HG03520 (cell line): ENCODE measurements around the gene ANXA3.
A peak's percentile ranks its signal among the peaks of the same experiment; 100 is the strongest.

Source experiments
- ATAC-seq: cut with Tn5 transposase; IDR thresholded peaks from one replicate; pipeline ENCODE4 v1.9.1; 2021; ENCODE audit warnings: mild to moderate bottlenecking, moderate library complexity; ENCODE audit not compliant: unreplicated experiment

The ANXA3 gene

DNA sequence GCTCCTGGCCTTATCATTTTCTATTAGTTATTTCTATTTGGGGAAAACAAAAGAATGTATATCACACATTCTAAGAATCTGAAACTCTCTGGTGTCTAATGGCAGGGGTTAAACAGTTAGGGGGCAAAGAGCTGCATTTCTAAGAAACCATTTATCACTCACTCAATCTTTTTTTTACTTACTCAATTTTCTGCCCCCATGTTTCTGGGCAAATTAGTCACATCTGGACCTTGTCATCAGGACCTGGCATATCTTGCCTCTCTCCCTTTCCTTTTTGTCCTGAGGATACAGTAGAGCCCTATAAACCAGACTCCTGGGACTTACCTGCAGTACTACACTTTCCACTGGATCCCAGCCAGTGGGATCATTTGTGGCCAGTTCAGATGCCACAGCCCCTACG, 89.1 kb downstream of the ANXA3 start:
- ATAC-seq: no peak

DNA sequence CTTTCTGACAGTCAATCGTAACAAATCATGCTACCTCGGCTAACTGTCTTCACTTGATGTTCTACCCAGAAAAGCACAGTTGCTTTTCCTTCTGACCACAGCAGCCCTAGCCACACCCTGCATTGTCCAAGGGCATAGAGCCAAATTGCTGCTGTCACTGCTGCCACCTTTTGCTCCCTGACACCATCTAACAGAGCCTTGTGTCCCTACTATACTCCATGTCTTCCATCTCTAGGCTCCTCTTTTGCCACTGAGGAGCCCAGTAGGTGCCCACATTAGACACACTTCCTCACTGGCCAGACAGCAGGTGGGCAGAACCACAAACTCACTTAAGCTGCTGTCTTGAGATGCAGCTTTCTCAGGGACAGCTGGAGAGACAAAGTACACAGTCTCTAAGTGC, 91.4 kb downstream of the ANXA3 start:
- no peak for ATAC-seq

DNA sequence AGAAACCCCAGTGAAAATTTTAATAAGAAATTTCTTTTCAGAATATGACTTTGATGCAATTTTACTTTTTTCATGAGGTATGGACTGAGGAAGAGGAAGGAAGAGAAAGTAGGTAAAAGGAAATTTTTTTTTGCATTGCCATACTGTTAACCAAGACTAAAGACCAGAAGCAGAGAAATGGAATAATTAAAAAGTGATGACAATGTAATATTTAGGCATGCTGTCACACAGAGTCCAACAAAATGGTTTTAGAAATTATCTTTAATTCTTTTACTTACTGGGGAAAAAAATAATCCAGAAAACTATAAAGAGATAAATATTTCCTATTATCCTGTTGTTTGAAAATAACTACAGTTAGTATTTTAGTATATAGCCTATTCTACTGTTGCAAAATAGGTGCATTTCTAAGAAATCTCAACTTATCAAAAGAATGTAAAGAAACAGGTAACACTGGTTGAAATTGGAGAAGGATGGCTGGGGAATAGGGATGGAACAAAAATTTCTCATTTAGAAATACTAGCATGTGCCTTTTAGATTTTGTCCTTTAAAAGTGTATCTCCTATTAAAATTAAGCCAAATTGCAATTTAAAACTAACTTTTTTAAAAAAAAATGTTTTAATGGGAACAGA, 92.6 kb downstream of the ANXA3 start:
- no peak for ATAC-seq

DNA sequence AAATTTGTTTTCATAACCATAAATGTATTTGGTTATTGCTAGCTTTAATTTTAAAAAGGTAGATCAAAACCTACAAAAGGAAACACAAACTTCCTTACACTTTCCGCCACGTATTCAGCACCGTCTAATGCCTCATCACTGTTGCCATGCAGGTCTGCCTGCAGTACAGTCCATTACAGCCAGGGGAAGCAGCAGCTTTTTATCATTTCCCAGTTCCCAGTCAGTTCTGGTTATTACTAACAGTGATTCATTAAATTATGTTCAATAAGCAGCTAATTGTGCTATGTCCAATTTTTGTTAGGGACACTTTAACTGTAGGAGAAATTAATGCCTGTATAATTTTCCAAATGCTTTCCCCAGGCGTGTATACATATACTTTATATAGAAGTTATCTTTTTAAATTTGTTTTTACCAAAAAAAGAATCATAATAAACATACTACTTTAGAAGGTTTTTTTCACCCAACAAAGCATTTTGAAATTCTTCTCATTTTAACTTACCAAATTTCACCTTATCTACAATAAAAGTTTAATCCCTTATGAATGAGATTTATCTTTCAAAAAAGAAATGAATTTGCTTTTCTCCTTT, 93.3 kb downstream of the ANXA3 start:
- ATAC-seq: peak; percentile 94

GRCh38 chr4:78645853-78646757, 94.5 kb downstream of the ANXA3 start:
- peak; percentile 34 for ATAC-seq

- ATAC-seq: no peak
Observed at GRCh38 chr4:78647272-78647671, 95.7 kb downstream of the ANXA3 start.

GRCh38 chr4:78648640-78649363, 97.2 kb downstream of the ANXA3 start:
- ATAC-seq: no peak

GRCh38 chr4:78650106-78651024, 98.8 kb downstream of the ANXA3 start:
- no peak for ATAC-seq

DNA sequence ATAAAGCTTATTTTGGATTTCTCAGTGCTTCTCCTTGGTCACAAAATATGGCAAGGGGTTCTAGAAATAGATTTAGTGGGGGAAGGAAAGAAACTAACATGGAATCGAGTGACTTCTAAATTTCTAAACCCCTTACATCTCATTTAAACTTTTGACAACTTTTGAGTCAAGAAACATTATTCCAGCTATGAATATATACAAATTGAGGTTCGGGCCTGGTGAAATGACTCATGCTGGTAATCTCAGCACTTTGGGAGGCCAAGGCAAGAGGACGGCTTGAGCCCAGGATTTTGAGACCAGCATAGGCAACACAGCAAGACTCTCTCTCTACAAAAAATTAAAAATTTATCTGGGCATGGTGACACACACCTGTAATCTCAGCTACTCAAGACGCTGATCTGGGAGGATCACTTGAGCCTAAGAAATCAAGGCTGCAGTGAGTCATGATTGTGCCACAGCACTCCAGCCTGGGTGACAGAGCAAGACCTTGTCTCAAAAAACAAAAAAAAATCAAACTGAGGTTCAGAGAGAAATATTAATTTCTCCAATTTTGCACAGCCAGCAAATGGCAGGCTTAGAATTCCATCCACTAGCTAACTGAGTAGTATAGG, 99.8 kb downstream of the ANXA3 start:
- no peak for ATAC-seq

GRCh38 chr4:78652282-78652876, 100.8 kb downstream of the ANXA3 start:
- ATAC-seq: no peak

DNA sequence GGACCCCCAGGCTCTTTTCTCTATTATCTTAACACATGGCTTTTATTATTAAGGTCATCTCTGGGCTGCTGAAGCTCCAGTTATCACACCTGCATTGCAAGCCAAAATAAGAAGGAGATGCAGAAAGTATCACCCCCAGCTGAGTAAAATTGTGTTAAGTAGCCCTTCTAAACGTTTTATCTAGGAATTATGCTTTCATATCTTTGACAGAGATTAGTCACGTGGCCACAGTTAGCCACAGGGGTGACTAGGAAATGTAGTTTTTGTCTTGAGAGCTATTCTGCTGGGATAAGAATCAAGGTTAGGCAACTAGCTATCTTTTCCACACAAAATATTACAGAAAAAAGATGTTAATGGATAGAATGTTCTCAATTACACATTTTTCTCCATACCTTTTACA, 102.1 kb downstream of the ANXA3 start:
- no peak for ATAC-seq

GRCh38 chr4:78654807-78655206, 103.2 kb downstream of the ANXA3 start:
- ATAC-seq: no peak

DNA sequence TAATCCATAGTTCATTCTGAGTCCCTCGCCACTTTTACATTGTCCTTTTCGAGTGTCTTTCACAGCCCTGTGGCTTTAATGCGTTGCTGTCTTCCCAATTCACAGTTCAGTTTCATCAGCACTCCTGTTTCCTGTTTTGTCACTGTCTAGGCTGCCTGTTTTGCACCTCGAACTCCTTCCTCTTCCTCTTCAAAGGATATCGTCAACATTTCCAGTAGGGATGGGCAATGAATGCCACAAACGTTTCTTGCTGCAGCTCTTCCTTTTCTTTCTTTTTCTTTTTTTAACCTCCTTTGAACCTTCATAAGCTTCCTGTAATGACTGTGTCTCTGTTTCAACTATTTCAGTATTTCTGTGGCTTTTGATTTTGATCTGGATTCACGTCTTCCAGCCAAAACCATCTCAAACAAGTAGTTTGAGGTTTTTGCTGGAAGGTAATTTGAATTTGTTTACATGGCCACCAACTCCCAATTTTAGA, 105.4 kb downstream of the ANXA3 start:
- ATAC-seq: peak; percentile 31

DNA sequence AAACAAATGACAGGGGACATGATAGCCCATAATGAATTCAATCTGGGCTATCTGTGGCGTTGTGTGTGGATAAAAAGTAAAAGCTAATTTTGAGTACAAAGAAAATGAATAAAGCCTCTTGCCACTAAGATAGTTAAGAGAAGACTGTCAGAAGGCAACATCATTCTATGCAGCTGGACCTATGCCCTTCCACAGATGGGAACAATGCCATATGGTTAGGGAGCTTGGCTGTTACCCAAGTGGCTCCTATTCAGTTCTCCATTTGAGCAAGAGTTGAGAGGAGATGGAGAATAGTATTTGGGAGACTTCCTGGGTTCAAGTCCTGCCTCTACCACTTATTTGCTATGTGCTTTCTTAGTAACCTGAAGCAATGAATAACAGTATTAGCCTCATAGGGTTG, 107.7 kb downstream of the ANXA3 start:
- ATAC-seq: no peak

DNA sequence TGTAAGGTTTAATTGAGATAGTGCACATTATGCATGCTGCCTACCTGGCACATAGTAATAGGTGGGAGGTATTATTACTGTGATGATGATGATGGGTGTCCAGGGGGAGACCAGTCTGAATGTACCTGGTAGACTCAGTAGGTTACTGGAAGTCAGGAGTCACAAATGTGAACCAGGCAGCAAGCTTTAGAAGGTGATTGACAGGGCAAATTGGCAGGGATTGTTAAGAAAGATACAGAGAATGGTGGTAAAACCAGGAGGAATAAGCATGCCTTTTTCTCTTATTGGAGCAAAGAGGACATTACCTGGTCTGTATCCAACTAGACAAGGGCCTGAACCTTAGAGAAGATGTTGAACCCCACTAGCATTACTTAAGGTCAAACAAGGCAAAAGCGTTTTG, 108.1 kb downstream of the ANXA3 start:
- ATAC-seq: no peak
